KOPT-K1 (cell line): Measurements from ENCODE around the gene ITPR1.

ENCODE experiments used
- H3K27ac ChIP-seq: fragments of 200-600 bp; sonication (generic); 2 replicates; pipeline ENCODE4 v1.5.1; 2016; ENCODE audit warnings: antibody characterized with exemption, mild to moderate bottlenecking, low read depth, low read length; ENCODE audit not compliant: poor library complexity, severe bottlenecking
- H3K36me3 ChIP-seq: fragments of 200-600 bp; sonication (generic); 2 replicates; pipeline ENCODE4 v1.5.1; 2017; ENCODE audit warnings: antibody characterized with exemption, mild to moderate bottlenecking, low read length, moderate library complexity; ENCODE audit not compliant: insufficient read depth
- H3K9me3 ChIP-seq: fragments of 200-600 bp; sonication (generic); 2 replicates; pipeline ENCODE4 v1.5.1; 2017; ENCODE audit warnings: antibody characterized with exemption, low read length, mild to moderate bottlenecking; ENCODE audit not compliant: insufficient read depth, poor library complexity, severe bottlenecking

ITPR1 gene

GRCh38 chr3:4887177-4887576 is 394.0 kb downstream of the ITPR1 start:
- H3K36me3 ChIP-seq, result no peaks in the 10 kb centered on the region
- H3K27ac ChIP-seq, result no peak overlapping the region
- H3K9me3 ChIP-seq, result no peaks in the 10 kb centered on the region

- peak overlapping the region; percentile 60 for H3K27ac ChIP-seq
- no peaks in the 10 kb centered on the region for H3K9me3 ChIP-seq
- H3K36me3 ChIP-seq, result no peaks in the 10 kb centered on the region
Observed at GRCh38 chr3:4888913-4889846, 396.0 kb downstream of the ITPR1 start.

DNA sequence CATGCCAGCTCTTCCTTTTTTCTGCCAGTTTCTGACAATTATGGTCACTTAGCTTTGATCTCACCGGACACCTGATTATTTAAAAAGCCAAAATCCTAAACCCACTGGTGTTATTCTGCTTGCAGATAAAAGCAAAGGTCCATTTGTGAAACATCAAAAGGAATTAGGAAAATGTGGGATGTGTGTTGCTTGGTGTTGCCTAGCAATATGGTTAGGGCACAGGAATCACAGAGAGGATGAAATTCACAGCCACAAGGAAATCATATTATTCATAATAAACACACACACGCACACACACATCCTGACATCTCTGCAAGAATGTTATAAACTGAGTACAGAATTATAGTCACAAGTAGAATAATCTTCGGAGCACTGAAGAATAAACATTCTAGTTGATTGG is 396.7 kb downstream of the ITPR1 start:
- no peaks in the 10 kb centered on the region for H3K36me3 ChIP-seq
- H3K9me3 ChIP-seq, result no peaks in the 10 kb centered on the region
- peak overlapping the region; percentile 60 for H3K27ac ChIP-seq

DNA sequence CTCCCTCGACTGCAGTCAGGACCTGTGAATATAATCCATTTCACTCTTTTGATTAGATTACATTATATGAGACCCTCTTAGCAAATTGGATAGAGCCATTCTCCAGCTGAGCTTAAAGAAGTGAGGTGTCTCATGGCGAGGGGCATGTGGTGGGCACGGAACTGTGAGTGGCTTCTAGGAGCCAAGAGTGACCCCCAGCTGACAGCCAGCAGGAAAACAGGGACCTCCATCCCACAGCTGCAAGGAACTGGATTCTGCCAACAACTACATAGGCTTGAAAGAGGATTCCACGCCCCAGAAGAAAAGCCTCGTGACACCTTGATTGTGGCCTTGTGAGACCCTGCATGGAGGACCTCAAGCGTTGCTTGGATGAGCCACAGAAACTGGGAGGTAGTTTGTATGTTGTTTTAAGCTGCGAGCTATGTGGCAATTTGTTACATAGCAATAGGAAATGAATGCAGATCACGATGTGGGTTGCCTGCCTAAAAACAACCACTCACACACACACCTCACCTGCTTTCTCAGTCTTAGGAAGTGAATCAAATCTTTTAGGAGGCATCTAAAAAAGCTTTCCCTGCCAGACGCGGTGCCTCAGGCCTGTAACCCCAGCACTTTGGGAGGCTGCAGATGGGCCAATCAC is 401.9 kb downstream of the ITPR1 start:
- H3K27ac ChIP-seq, result no peak overlapping the region

DNA sequence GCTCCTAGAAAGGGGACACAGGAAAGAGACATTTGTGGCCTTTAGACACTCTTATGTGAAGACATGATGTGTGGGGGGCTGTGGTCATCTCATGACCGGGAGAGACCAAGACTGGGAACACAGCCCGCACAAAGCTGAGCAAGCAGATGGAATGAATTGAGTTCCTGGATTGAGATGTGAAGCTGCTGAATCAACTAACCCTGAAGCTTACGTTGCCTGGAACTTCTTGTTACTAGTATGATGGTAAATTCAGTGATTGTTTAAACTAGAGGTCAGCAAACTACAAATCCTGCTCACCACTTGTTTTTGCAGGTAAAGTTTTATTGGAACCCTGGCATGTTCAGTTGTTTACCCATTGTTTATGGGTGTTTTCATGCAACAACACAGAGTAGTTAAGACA is 402.7 kb downstream of the ITPR1 start:
- H3K27ac ChIP-seq, result no peak overlapping the region
- no peaks in the 10 kb centered on the region for H3K36me3 ChIP-seq
- H3K9me3 ChIP-seq, result no peaks in the 10 kb centered on the region

More for the DNA sequence above, 401.9 kb downstream of the ITPR1 start:
- H3K36me3 ChIP-seq, result no peaks in the 10 kb centered on the region
- H3K9me3 ChIP-seq, result no peaks in the 10 kb centered on the region
